Measurements from ENCODE around the gene PFKFB3.
"Not testable (repeated sequence)": the region's sequence is repeated elsewhere in the genome, so short reads cannot be mapped to it uniquely, and the experiment has no call there.

Gene PFKFB3

DNA sequence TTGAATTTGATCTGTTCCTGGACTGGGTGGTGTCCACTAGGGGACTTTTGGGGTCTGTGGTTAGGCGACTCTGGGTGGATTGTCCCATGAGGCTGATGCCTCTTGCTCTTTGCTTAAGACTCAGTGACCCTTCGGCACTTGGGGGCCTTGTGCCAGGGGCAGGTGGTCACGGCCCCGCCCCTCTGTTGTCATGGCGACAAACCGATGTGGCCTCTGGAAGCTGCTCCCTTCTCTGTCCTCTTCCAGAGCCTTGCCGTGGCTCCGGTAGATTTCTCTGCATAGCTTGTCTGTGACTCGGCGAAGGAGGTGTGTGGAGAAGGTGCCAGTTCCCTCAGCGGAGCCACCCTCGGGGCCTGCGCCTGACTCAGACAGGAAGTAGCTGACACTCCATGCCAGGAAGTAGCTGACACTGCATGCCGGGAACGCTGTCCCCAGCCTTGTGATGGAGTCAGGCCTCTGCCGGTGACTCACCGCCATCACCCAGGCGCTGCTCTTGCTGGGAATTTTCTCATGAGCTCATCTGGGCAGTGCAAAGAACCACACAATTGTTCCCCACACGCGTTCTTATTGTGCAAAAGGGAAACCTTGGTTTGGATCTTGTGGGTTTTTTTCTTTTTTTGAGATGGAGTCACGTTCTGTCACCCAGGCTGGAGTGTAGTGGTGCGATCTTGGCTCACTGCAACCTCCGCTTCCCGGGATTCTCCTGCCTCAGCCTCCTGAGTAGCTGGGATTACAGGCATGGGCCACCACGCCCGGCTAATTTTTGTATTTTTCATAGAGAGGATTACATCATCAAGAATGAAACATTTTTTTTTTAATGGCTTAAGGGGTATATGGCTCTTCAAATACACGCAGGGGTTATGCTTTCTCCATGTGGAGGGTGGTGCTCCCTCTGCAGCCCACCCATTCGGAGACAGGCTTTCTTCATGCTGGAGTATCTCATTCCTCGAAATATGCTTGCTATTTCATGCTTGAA is 72.6 kb downstream of the PFKFB3 start:
- DNase-seq = peak; percentile 91

DNA sequence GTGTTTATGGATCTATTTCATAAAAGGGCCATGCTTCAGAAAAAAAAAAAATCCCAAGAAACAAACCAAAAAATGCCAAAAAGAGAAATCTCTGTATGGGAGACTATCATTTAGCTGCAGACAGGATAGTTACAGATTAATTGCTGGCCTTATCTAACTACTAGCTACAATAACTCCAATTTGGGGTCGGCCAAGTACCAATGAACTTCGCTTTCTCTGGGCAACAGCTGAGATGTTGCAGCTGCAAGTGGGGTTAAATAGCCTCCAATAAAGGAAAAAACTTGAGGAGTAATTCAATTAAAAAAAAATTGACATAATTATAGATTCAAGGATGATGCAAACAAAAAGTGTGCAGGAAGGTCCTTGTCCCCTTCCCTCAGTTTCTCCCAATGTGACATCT is 73.6 kb downstream of the PFKFB3 start:
- DNase-seq = no peak

DNA sequence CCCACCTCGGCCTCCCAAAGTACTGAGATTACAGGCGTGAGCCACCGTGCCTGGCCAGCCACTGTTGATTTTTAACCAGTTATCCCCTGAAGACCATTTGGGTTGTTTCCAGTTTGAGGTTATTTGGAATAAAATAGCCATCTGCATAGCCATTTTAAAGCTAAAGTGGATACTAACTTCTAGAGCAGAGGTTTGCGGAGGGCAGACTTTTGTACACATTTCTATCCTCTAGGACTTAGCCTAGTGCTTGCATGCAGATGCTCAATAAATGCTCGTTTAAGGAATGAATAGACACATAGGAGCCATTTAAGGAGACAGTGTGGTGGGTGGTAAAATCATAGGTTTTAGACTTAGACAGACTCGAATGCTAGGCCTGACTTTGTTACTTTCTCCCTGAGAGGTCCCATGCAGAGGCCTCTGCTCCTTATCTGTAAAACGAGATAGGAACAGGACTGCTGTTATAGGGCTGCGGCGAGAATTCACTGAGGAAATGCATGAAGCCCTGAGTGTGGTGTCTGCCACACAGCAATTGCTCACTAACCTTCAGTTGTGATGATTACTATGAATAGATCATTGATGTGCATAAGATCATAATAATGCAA is 75.9 kb downstream of the PFKFB3 start:
- no peak for DNase-seq

DNA sequence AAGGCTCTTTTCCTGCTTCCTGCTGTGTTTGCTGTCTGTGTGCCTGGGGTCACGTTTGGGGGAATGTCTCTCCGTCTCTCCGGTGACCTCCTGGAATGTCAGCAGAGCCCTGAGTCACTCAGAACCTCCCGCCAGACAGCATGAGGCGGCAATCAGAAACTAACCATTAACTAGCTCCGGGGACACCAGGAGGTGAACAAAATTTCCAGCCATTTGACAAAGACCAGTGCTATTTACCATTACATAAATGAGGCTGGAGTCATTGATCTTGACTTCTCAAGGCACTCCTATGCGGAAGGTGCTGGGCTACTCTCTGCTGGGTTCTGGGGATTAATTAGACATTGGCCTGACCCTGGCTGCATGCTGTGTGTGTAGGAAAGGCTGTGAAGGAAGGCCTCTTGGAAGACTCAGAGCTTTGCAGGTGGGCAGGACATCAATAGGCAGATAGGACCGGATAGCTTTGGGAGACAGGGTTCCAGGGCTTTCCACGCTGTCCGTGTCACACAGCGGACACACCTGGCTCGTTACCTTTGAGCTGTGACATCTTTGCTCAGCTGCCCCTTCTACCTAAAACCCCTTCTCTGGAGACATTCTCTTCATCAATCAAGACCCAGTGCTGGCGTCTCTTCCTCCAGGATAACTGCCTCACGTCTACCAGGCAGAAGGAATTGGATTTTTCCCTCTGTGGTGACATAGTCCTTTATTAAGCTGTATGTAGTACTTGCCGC is 77.0 kb downstream of the PFKFB3 start:
- peak; percentile 14 for DNase-seq

DNA sequence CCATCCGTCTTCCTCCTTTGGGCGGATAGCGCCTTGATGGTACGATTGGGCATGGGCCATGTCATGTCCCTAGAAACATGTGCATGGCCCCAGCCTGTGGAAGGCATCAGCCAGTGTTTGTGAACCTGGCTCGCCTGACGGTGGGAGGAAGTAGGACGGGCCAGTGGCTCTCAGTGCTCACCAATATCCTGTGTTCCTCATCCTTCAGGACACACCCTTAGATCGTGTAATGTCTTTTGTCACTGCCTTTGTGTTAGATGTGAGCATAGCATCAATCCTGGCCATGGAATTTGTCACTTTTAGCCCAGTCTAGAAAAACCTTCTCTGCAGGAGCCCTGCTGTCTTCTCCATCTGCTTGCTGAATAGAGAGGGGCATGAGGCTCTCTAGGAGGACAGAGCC is 77.6 kb downstream of the PFKFB3 start:
- no peak for DNase-seq

DNA sequence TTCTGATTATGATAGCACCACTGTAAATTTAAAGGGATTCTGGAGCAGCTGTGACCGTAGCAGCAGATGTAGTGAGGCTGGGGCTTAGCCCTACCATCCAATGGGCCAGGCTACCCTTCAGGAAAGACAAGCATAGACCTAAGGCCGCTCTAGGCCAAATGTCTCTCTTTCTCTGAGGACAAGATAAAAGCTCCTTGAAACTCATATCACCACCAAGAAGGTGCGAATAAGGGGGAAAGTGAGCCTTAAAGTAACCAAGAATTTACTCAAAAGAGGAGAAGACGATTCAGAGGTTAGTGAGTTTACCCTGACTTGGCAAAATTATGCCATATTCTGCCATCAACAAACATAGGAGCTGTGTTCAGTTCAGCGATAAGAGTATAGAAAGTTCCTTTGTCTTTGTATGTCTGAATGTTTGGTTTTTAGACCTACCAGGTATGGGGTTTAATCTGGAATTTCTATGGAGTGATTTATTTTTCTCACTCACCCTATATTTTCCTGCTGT is 79.8 kb downstream of the PFKFB3 start:
- DNase-seq = no peak

DNA sequence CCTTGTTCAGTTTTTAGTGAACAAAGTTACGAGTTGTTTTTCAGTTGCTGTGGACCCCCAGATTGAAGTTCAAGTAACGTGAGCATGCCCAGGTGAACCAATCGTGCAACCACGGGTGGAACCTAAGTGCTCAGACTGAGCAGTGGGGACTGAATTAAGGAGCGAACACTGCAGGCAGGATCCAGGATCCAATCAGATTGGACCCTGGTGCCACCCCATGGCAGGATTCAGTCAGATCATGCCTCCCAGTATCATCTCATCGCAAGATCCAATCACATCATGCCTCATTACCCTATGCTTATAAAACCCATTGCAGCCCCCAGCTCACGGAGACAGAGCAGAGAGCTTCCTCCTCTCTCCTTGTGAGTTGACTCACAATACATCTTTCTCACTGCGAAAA is 80.9 kb downstream of the PFKFB3 start:
- DNase-seq = no peak

DNA sequence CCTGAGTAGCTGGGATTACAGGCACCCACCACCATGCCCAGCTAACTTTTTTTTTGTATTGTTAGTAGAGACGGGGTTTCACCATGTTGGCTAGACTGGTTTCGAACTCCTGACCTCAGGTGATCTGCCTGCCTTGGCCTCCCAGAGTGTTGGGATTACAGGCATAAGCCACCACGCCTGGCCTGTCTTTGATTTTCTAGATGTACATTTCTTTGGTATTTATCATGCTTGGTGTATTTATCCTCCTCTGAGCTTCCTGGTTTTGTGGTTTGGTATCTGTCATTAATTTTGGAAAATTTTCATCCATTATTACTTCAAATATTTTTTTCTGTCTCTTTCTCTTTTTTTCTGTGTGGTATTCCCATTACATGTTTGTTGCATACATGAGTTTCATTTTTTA is 87.9 kb downstream of the PFKFB3 start:
- not testable (repeated sequence) for DNase-seq

DNA sequence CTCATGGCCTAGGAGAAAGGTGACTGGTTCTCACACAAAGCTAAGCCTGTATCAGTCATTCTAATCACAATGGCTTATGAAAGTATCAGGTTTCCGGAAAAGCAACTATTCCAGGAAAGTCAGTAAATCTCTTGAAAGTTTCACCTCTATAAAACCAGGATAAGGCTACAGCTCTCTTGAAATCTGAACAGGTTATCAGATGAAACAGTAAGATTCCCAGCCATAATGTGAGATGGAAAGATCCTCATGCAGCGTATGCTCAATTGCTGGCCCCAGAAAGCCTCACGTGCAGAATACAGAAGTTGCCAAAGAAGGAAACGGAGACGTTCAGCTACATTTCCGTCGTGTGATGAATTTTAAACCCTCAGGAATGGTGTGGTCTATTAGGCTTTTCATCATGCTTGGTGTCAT is 90.0 kb downstream of the PFKFB3 start:
- no peak for DNase-seq

DNA sequence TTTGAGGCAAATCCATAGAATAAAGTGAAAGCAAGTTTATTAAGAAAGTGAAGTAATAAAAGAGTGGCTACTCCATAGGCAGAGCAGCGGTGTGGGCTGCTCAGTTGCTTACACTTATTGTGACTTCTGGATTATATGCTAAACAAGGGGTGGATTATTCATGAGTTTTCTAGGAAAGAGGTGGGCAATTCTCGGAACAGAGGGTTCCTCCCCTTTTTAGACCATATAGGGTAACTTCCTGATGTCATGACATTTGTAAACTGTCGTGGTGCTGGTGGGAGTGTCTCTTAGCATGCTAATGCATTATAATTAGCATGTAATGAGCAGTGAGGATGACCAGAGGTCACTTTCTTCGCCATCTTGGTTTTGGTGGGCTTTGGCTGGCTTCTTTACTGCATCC is 93.7 kb downstream of the PFKFB3 start:
- DNase-seq = not testable (repeated sequence)

DNA sequence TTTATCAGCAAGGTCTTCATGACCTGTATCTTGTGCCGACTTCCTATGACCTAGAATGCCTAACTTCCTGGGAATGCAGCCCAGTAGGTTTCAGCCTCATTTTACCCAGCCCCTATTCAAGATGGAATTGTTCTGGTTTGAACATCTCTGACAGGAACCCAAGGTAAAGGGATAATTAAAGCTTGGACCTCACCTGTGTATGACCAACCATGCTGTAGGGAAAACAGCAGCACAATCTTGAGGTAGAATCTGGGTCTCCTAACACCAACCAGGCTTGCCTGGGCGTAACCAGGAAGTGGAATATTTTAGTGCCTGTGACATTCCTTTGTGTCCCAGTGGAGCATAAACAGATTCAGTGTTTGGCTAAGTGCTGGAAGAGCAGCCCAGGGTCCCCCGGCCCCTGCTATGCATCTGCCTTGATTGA is 94.1 kb downstream of the PFKFB3 start:
- peak; percentile 39 for DNase-seq

DNA sequence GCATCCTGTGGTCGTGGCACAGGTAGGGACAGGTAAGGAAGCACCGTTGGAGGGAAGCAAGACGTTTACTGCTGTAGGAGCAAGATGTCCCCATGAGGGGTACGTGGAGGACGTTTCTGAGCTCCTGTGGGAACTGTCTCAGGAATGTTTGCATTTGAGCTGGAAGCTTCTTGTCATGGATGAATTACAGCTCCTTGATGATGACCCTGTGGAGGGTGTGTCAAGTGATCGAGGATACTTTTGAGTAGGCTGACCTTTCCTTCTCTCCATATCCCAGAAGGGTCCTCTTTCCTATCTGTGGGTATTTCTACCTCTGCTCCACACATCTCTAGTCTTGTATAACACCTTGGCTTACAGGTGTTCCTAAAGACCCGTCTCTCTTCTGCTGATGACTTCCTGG is 94.8 kb downstream of the PFKFB3 start:
- DNase-seq = peak; percentile 48

DNA sequence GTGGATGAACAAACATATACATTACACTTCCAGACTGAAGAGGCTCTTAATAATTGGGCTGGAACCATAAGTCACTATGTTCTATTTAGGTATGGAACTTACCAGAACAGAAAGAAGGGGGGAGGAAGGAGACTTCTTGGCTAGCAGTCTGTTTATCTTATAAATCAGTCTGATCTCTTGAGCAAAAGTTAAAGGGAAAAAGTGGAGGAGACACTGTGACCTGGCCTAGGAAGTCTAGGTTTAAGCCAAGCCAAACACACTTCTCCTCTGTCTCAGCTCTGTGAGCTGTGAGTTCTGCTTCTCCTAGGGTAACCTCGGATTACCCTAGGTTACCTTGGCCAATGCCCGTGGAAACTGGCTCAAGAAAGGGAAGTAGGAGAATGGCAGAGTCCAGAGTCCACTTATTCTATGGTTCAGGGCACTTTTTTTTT is 95.2 kb downstream of the PFKFB3 start:
- DNase-seq = peak; percentile 48

DNA sequence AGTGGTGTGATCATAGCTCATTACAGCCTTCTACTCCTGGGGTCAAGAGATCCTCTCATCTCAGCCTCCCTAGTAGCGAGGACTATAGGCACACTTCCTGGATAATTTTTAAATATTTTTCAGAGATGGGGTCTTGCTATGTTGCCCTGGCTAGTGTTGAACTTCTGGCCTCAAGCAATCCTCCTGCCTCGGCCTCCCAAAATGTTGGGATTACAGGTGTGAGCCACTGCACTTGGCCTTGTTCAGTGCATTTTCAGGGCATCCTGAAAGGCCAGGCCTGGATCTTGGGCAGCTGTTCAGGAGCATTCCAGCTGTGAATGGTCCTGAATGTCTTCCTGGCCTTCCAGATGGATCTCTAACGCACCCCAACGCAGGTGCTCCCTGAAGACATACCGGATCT is 95.7 kb downstream of the PFKFB3 start:
- DNase-seq = no peak

DNA sequence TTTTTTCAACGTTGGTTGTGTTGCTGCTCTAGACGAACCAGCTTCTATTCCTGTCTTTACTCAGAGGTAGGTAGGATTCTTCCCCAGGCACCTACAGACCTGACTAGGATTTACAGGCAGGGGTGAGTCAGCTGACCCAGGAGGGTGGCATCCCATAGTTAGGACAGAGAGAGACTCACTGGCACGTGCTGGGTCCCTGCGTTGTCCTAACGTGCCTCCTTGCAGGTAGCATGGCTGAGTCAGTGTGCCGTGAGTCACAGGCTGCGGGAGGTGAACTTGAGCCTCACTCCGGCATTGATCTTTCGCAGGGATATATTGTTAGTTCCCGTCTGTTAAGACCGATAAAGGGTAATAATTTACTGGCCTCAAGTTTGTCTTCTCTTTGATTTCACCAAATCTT is 96.5 kb downstream of the PFKFB3 start:
- no peak for DNase-seq

DNA sequence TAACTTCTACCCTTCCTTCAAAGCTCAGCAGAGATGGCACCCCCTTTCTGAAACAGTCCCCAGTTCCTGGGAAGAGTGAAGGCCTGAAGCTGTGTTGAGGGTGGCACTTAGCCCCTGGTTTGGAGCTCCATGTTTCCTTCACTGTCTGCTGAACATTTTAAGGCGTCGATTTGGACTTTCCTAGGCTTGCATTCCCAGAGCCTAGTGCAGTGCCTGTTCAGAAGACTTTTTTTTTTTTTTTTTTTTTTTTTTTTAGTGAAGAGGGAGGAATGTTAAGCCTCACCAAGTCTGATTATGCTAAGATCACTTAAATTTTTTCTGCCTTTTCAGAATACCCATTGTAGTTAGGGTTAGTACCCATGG is 97.0 kb downstream of the PFKFB3 start:
- DNase-seq = no peak

DNA sequence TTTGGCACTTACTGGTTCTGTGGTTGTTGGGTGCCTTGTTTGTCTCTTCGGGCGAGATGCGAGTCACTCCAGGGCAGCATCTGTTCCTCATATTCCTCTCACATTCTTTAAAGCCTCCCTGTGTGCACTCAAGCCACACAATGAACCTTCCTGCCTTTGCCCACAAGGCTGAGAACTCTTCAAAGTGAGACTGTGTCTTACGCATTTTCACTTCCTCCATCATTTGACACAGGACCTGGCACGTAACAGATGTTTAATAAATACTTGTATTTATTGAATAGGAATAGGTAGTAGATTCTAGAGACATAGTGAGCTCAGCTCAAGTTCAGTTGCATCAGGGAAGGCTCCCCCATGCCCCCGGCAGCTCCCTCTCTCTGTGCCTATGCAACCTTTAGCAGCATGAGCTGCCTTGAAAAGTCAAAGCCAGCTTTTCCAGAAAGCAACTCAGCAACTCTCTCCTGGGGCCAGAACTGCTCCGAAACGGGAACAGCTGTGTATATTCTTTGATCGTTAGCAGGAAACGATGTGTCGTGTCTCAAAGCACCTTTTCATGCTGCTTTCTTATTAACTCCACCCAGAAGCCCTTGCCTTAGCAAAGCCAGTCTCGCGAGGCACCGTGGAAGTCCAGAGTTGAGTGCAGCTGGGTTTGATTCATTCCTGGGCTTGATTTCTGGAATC is 97.5 kb downstream of the PFKFB3 start:
- DNase-seq = no peak

DNA sequence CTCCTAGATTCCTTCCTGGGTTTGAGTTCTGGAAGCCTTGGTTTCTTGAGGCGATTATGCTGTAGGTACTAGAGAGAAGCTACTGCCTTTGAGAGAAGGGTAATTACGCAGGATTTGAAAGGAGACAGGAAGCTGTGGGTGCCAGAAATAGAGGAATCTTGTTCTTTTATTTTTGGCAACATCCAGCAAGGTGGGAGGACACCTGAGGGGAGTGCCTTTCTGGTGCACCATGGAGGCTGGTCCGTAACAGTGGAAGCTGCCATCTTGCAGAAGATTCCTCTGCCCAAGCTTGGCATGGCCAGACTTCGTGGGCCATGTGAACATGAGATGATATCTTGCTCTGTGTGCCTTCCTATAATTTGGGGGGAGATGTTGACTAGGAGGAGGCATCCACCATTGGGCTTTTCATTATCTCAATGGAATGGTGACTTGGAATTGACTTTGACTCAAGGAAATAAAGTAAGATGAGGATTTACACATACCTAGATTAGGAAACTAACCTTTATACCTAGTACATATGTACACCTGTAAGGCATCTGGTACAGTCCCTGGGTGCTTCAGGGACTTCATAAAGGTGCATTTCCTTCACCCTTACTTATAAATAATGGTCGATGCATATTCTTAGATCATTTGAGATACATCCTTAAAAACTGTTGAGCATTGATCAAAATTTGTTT is 98.2 kb downstream of the PFKFB3 start:
- DNase-seq = no peak

DNA sequence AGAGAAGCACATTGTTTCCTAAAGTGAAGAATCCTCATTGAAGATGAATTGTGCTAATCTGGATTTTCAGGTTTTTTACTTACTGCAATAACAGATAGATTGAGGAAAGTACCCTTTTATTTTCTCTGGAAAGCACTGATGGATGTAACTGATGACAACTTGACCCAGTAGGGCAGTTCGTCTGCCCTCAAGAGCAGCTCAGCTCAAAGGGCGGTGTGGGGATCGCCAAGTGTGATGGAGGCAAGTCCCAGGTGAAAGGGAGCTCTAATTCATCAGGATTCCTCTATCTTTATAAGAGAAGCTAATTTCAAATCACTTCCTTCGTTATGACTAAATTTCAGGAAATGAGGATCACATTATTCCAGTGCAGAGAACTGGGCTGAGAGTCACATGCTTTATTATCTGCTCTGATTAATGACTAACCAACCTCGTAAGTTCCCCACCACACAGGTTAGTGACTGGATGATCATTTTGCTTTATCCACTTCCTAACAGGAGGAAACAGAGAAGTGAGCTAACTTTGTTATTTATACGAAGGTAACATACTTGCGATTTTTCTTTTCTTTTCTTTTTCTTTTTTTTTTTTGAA is 98.8 kb downstream of the PFKFB3 start:
- no peak for DNase-seq

All from DMS53 (cell line).